Ovary (tissue), 3 donors: ENCODE measurements around the gene ITPR1.

Experiments used
- EP300 ChIP-seq: sonication (generic); formaldehyde crosslinking; IDR thresholded peaks from one replicate; pipeline ENCODE4 v1.6.1; 2017; ENCODE audit warnings: antibody characterized with exemption
- TF ChIP-seq, protein P1 (sequence below), 3 donors: fragments of 450-650 bp in 2 of 3; fragments of 200-600 bp in 1 of 3; IDR thresholded peaks; one replicate each; pipeline versions ENCODE4 v1.5.1 to v1.8.0; 2016 to 2022; ENCODE audit warnings: antibody characterized with exemption in 3 of 3, mild to moderate bottlenecking in 1 of 3
- donor health status: DM: no; HTN: no; CAD: no.

DNA sequence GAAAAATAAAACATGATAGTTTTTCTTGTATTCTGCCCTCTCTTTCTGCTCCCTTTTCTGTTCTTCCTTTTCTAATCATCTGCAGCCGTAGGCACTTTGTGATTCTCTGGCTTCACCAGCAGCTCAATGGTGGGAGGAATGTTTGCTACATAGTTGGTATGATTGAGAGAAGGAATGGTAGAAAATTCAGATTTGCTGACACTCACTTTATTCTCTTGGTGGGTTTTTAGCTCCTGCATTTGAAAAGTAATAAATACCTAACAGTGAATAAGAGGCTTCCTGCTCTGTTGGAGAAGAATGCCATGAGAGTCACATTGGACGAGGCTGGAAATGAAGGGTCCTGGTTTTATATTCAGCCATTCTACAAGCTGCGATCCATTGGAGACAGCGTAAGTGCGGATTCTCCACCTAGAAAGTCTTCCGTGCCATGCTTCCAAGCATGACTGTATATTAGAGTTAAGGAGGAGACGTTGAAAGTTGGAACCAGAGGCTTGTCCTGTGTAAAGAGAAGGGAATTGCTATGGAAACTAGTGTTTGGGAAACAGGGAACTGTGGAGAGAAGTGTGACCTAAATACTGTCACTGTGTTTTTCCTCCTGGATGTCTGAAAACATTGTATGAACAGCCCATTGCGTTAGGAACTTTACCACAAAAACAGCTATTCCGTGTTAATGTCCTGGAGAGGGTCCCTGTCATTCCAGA, 148.9 kb downstream of the ITPR1 start:
- TF ChIP-seq EP300 = no peak
- TF ChIP-seq, protein P1, sequence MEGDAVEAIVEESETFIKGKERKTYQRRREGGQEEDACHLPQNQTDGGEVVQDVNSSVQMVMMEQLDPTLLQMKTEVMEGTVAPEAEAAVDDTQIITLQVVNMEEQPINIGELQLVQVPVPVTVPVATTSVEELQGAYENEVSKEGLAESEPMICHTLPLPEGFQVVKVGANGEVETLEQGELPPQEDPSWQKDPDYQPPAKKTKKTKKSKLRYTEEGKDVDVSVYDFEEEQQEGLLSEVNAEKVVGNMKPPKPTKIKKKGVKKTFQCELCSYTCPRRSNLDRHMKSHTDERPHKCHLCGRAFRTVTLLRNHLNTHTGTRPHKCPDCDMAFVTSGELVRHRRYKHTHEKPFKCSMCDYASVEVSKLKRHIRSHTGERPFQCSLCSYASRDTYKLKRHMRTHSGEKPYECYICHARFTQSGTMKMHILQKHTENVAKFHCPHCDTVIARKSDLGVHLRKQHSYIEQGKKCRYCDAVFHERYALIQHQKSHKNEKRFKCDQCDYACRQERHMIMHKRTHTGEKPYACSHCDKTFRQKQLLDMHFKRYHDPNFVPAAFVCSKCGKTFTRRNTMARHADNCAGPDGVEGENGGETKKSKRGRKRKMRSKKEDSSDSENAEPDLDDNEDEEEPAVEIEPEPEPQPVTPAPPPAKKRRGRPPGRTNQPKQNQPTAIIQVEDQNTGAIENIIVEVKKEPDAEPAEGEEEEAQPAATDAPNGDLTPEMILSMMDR (IDR thresholded peaks at IDR 0.05) = no peak
